ENCODE measurements around the gene PFAS.
"Not testable (repeated sequence)": the region's sequence is repeated elsewhere in the genome, so short reads cannot be mapped to it uniquely, and the experiment has no call there.

Gene PFAS, protein sequence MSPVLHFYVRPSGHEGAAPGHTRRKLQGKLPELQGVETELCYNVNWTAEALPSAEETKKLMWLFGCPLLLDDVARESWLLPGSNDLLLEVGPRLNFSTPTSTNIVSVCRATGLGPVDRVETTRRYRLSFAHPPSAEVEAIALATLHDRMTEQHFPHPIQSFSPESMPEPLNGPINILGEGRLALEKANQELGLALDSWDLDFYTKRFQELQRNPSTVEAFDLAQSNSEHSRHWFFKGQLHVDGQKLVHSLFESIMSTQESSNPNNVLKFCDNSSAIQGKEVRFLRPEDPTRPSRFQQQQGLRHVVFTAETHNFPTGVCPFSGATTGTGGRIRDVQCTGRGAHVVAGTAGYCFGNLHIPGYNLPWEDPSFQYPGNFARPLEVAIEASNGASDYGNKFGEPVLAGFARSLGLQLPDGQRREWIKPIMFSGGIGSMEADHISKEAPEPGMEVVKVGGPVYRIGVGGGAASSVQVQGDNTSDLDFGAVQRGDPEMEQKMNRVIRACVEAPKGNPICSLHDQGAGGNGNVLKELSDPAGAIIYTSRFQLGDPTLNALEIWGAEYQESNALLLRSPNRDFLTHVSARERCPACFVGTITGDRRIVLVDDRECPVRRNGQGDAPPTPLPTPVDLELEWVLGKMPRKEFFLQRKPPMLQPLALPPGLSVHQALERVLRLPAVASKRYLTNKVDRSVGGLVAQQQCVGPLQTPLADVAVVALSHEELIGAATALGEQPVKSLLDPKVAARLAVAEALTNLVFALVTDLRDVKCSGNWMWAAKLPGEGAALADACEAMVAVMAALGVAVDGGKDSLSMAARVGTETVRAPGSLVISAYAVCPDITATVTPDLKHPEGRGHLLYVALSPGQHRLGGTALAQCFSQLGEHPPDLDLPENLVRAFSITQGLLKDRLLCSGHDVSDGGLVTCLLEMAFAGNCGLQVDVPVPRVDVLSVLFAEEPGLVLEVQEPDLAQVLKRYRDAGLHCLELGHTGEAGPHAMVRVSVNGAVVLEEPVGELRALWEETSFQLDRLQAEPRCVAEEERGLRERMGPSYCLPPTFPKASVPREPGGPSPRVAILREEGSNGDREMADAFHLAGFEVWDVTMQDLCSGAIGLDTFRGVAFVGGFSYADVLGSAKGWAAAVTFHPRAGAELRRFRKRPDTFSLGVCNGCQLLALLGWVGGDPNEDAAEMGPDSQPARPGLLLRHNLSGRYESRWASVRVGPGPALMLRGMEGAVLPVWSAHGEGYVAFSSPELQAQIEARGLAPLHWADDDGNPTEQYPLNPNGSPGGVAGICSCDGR (N-terminal part only)

DNA sequence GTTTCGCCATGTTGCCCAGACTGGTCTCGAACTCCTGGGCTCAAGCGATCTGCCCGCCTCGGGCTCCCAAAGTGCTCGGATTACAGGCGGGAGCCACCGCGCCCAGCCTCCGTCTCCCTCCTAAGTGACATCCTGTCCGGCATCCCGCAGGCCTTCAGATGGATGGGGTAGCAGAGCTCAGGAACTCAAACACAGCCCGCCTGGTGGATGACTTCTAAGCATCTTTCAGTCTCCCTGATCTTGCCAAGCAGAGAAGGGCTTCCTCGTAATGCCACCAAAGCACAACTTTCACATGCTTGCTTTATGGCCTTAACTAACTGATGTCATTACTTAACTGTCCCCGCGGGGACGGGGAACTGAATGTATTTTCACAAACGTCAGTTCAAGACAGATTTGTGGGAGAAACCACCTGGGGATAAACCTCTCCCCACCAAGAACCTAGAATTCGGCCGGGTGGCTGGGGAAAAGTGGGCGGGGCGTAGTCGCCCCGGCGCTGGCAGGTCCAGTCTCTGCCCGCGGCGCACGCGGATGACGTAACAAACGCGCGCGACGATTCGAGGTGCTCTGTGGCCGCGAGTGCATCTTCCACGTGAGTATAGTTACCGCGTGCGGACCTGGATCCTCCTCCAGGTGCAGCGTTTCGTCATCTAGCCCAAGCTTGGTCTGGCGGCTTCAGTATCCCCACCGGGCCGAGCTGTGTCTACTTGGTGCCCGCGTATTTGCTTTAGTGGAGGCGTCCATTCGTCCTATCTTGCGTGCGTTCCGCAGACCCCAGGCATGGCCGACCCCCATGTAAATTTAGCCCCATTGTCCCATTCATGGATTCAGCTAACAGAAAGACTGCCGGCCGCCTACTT, at the start of gene PFAS:
Gene PFAS, plus strand, starts transcription at position 539 of the 857 bp plus-strand sequence. CDS start 4,649 bp downstream, outside the sequence.
- DNase-seq (ENCODE audit: low spot score): peak; percentile 96

GRCh38 chr17:8204761-8205555, 44.1 kb upstream of the PFAS start:
- DNase-seq (ENCODE audit: low spot score): no peak

DNA sequence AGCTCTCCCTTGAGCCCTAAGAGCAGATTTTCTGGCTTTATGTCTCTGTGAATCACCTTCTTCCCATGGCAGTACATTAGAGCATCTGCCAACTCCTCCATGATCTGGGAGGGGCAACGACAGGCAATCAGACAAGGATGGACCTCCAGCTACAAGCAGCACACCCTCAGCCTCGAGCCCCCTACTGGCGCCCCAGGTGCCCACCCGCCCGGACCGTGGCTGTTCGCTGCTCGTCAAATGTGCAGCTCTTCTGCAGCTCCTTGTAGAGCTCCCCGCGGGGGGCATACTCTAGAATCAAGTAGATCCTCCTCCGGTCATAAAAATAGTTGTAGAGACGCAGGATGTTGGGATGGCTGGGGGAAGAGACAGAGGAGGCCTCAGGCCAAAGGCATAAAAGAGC, 42.6 kb upstream of the PFAS start:
- no peak for DNase-seq (ENCODE audit: low spot score)

DNA sequence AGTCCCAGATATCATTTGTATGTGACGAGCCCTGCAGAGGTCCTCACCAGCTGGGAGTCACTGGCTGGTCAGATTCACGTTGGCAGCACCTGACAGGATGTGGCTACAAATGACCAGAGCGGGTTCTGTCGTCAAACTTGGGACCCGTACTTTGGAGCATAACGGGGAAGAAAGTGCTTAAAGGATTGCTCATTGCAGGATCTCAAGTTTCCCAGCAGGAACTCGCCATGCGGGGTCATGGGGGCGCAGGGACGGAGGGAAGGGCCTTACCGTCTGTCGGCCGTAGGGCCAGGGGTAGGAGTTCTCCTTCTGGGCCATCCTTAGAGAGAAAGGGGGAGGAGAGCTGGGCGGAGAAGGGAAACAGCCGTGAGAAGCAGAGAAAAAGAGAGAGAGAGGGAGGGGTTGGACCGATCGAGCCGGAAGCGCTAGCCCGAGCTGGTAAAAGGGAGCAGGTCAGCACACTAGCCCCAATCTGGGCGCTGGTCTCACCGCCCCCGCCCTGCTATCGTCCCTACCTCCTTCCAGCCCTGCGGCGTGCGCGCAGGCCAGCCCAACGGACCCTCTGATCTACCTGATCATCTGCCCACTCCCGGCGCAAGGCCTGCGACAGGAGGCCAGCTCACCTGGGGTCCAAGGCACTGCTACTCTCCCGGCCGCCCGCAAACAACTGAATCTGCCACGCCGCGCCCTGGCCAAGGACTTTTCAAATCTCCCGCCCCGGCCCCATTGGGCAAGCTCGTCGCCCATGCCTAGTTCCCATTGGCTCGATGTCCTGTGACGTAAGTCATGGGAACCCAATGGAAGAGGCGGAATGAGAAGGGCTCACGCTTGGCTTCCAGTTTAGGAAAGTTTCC, 39.0 kb upstream of the PFAS start, which contains the start of gene AURKB:
Gene AURKB, minus strand, starts transcription at position 669 of the 854 bp plus-strand sequence. Its CDS starts 351 bp downstream, at position 318.
- DNase-seq (ENCODE audit: low spot score): peak; percentile 98

GRCh38 chr17:8210761-8211458, 38.2 kb upstream of the PFAS start:
- no peak for DNase-seq (ENCODE audit: low spot score)

DNA sequence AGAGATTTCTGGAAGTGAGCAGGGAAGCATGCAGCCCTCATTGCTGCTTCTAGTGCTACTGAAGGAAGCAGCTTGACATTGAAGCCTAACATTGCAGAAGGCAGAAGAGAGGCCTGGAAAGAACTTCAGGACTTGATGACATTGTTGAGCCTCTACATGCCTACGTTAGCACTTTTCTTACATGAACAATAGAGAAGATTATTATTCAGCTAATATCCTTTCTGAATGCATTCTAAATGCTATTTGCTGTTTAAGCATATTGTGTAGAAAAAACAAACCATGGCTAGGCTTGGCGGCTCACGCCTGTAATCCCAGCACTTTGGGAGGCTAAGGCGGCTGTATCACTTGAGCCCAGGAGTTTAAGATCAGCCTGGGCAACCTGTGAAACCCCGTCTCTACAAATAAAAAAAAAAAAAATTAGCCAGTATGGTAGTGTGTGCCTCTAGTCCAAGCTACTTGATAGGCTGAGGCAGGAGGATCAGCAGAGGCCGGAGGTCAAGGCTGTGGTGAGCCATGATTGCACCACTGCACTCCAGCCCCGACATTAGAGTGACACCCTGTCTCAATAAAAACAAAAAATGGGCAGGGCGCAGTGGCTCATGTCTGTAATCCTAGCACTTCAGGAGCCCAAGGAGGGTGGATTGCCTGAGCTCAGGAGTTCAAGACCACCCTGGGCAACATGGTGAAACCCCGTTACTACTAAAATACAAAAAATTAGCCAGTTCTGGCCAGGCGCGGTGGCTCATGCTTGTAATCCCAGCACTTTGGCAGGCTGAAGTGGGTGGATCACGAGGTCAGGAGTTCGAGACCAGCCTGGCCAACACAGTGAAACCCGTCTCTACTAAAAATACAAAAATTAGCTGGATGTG, 36.5 kb upstream of the PFAS start:
- no peak for DNase-seq (ENCODE audit: low spot score)

DNA sequence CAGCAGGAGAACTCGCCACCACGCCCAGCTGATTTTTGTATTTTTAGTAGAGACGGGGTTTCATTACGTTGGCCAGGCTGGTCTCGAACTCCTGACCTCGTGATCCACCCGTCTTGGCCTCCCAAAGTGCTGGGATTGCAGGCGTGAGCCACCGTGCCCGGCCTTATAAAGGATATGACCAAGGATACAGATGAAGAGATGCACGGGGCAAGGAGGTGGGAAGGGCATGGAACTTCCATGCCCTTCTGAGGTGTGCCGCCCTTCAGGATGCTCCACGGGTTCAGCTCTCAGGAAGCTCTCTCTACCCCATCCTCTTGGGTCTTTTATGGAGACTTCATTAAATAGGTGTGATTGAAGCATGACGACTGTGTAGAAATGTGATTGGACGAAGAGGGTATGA, 35.1 kb upstream of the PFAS start:
- not testable (repeated sequence) for DNase-seq (ENCODE audit: low spot score)

DNA sequence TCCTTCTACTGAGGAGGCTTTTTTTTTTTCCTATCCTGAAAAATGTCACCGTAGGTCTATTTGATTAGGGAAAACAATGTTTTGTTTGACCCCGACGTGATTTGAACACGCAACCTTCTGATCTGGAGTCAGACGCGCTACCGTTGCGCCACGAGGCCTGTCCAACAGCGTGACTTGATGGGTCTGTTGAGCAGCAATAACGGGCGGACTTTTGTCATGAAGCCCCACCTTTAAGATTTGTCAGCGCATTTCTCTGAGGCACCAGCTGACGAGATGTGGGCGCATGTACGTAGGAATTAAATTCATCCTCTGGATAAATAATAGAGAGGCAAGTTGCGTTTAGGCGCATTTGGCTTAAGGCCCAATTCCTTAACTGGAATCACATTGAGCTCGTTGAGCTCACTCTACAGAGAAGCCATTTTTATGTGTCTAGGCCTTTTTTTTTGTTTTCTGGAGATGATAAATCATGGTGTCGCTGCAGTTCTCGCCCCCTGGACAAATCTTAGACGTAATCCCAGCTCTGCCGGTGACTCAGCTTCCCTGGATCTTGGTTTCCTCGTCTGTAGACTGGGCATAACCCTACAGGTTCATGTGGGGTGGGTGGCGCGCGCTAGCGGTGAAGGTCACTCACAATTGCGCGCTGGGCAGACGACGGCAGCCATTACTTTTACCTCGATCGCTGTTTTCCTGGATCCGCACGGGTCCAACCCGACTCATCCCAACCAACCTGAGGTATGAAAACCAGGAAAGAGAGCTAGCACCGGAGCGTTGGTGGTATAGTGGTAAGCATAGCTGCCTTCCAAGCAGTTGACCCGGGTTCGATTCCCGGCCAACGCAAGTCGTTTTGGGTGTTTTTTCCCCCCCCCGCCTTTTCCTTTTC, 28.1 kb upstream of the PFAS start:
- peak; percentile 89 for DNase-seq (ENCODE audit: low spot score)

- DNase-seq (ENCODE audit: low spot score): peak; percentile 92
These were observed 27.3 kb upstream of the PFAS start for GRCh38 chr17:8221663-8222379.

- no peak for DNase-seq (ENCODE audit: low spot score)
These were observed 26.8 kb upstream of the PFAS start for GRCh38 chr17:8222380-8222629.

GRCh38 chr17:8222630-8223355, 26.3 kb upstream of the PFAS start:
- DNase-seq (ENCODE audit: low spot score): peak; percentile 91

GRCh38 chr17:8223356-8224126, 25.5 kb upstream of the PFAS start:
- DNase-seq (ENCODE audit: low spot score): peak; percentile 54

GRCh38 chr17:8224891-8225812, 23.9 kb upstream of the PFAS start:
- DNase-seq (ENCODE audit: low spot score): no peak

Measured in hematopoietic multipotent progenitor cell treated with erythropoietin and hydrocortisone succinate and interleukin-3 and kit ligand, for 17 days (in vitro differentiated cells).